GM12892 (cell line): ENCODE measurements around the gene RAB8A.

Source experiments
- POLR2A ChIP-seq: IDR thresholded peaks from 2 replicates; pipeline ENCODE4 v1.6.1; 2011; ENCODE audit warnings: low read depth, low read length, control low read depth
- POLR2AphosphoS5 ChIP-seq: IDR thresholded peaks from 2 replicates; pipeline ENCODE4 v1.6.1; 2011; ENCODE audit warnings: low read depth, low read length, control low read depth

DNA sequence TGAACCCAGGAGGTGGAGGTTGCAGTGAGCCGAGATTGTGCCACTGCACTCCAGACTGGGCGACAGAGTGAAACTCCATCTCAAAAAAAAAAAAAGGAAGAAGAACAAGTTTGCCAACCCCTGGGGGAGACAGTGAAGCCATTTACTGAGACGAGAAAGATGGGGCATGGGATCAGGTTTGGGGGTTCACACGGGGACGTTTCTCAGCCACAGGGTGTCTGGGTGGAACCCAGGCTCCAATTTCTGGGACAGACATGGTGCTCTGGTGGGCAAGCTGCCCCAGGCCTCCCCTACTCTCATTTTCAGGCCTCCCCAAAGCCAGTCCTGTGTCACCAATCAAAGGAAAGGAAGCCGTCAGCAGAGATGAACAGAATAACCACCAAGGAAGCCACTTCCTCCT lies 45.2 kb downstream of the RAB8A start:
- TF ChIP-seq POLR2AphosphoS5 (no peak), POLR2A (no peak; the same call in 1 of the 2 replicates)
